ENCODE measurements around the gene PUM2.

Gene PUM2

GRCh38 chr2:20352230-20352578, 1.6 kb upstream of the PUM2 start:
- DNase-seq (ENCODE audit: low read depth, low spot score), result no peak
- no peak overlapping the region for H3K4me3 ChIP-seq (ENCODE audit: low read depth, low read length)
- in situ Hi-C loops (cut with HindIII; ENCODE audit: low sequenced_read_pairs), result no loop called here
- TF ChIP-seq, protein P1, sequence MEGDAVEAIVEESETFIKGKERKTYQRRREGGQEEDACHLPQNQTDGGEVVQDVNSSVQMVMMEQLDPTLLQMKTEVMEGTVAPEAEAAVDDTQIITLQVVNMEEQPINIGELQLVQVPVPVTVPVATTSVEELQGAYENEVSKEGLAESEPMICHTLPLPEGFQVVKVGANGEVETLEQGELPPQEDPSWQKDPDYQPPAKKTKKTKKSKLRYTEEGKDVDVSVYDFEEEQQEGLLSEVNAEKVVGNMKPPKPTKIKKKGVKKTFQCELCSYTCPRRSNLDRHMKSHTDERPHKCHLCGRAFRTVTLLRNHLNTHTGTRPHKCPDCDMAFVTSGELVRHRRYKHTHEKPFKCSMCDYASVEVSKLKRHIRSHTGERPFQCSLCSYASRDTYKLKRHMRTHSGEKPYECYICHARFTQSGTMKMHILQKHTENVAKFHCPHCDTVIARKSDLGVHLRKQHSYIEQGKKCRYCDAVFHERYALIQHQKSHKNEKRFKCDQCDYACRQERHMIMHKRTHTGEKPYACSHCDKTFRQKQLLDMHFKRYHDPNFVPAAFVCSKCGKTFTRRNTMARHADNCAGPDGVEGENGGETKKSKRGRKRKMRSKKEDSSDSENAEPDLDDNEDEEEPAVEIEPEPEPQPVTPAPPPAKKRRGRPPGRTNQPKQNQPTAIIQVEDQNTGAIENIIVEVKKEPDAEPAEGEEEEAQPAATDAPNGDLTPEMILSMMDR (IDR thresholded peaks at IDR 0.05; ENCODE audit: low read depth, low read length), result no peak

GRCh38 chr2:20351555-20352229, 1.0 kb upstream of the PUM2 start:
- TF ChIP-seq, protein P1 (IDR thresholded peaks at IDR 0.05; ENCODE audit: low read depth, low read length), result no peak
- peak overlapping the region; percentile 59 for H3K4me3 ChIP-seq (ENCODE audit: low read depth, low read length)
- DNase-seq (ENCODE audit: low read depth, low spot score), result no peak
- in situ Hi-C loops (cut with HindIII; ENCODE audit: low sequenced_read_pairs), result no loop called here

DNA sequence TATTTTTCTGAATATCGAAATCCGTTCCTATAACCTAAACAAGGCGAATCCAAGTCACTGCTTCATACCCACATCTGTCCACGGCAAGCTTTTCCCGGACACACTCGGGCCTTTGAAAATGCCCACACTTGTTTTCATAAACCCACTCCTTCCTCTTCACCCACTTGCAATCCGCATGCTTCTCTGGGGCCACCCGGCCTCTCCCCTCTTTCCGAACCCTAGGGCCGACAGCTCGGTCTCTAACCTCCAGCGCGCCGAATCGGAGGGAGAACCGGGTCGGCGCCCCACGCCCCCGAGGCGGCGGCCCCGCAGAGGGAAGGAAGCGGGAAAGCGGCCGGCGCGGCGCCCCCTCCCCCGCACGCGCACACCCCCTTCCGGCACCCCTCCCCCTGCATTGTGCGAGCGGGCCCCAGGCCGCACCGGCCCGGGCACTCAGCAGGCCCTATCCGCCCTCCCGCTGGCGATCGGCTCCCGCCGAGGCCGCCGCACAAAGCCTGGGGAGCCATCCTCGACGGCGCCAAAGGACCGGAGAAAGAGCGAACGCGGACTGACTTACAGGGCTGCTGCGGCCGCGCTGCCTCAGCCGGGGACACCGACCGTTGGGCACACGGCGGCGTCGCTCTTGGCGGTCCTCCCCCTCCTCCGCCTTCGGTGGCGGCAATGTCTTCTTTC, 467 bp downstream of the PUM2 start:
- DNase-seq (ENCODE audit: low read depth, low spot score), result peak; percentile 19
- in situ Hi-C loops (cut with HindIII; ENCODE audit: low sequenced_read_pairs), result no loop called here
- peak overlapping the region; percentile 88 for H3K4me3 ChIP-seq (ENCODE audit: low read depth, low read length)
- TF ChIP-seq, protein P1 (IDR thresholded peaks at IDR 0.05; ENCODE audit: low read depth, low read length), result no peak

GRCh38 chr2:20349513-20349921, 1.1 kb downstream of the PUM2 start:
- peak overlapping the region; percentile 88 for H3K4me3 ChIP-seq (ENCODE audit: low read depth, low read length)
- TF ChIP-seq, protein P1 (IDR thresholded peaks at IDR 0.05; ENCODE audit: low read depth, low read length), result no peak
- DNase-seq (ENCODE audit: low read depth, low spot score), result no peak
- in situ Hi-C loops (cut with HindIII; ENCODE audit: low sequenced_read_pairs), result no loop called here

- TF ChIP-seq, protein P1 (IDR thresholded peaks at IDR 0.05; ENCODE audit: low read depth, low read length), result no peak
- no peak for DNase-seq (ENCODE audit: low read depth, low spot score)
- H3K4me3 ChIP-seq (ENCODE audit: low read depth, low read length), result no peak overlapping the region
- in situ Hi-C loops (cut with HindIII; ENCODE audit: low sequenced_read_pairs), result no loop called here
Observed at GRCh38 chr2:20348542-20348941, 2.1 kb downstream of the PUM2 start.

DNA sequence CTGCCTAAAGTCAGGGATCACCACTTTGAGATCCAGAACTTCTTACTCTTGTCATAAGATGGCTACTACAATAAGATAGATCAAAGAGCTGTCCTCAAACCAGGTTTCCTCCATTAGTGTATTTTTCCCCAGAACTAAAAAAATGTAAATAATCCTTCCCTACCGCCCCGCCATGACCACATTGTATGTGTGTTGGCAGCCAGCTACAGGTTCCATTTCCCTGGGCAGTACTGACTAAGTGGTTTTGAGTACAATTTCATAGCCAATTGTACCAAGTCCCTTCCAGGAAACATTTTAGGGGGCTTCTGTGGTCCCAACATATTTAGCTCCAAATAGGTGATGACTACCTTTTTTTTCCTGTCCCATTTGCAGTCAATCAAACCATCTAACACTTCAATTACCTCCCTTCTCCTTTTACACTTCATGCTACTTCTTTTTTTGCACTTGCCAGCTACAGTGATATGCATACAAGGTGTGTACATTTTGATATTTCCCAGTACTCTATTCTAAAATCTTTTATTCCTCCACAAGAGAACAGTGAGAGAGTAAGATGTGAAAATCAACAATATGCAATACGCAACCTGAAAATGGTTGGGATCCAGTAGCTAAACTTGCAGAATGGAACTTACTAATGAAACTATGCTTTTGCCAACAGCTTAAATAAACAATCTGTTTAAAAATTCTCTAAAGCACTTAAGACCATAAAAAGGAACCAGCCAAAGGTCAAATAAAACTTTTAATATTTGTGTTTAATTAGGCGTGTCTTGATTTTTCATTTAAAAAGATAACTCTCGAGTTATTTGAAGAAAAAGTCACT, 3.9 kb downstream of the PUM2 start:
- peak; percentile 42 for DNase-seq (ENCODE audit: low read depth, low spot score)
- H3K4me3 ChIP-seq (ENCODE audit: low read depth, low read length), result no peak overlapping the region
- in situ Hi-C loops (cut with HindIII; ENCODE audit: low sequenced_read_pairs), result no loop called here
- TF ChIP-seq, protein P1 (IDR thresholded peaks at IDR 0.05; ENCODE audit: low read depth, low read length), result no peak
